SJCRH30 (cell line): Measurements from ENCODE around the gene NELL2. TPM values are rescaled to one million over a fixed set of nuclear protein-coding genes. Genes with fewer than 3 reads are reported as not detected.
"Not testable (repeated sequence)": the region's sequence is repeated elsewhere in the genome, so short reads cannot be mapped to it uniquely, and the experiment has no call there.

ENCODE experiments used
- DNase-seq, 2 experiments: peaks; one replicate each; pipeline ENCODE4 v3.0.0-alpha.2; 2015 to 2020
- H3K27ac ChIP-seq: fragments of 250-450 bp; sonication (Bioruptor Pico); 2 replicates; pipeline ENCODE4 v1.5.1; 2020; ENCODE audit warnings: mild to moderate bottlenecking, moderate library complexity
- H3K27me3 ChIP-seq: fragments of 250-450 bp; sonication (Bioruptor Pico); 2 replicates; pipeline ENCODE4 v1.5.1; 2020; ENCODE audit warnings: mild to moderate bottlenecking, moderate library complexity
- H3K36me3 ChIP-seq: fragments of 250-450 bp; sonication (Bioruptor Pico); 2 replicates; pipeline ENCODE4 v1.5.1; 2020; ENCODE audit warnings: mild to moderate bottlenecking, moderate library complexity
- H3K4me1 ChIP-seq: fragments of 250-450 bp; sonication (Bioruptor Pico); 2 replicates; pipeline ENCODE4 v1.5.1; 2020; ENCODE audit warnings: mild to moderate bottlenecking, moderate library complexity
- H3K4me3 ChIP-seq: fragments of 250-450 bp; sonication (Bioruptor Pico); 2 replicates; pipeline ENCODE4 v1.5.1; 2020; ENCODE audit warnings: mild to moderate bottlenecking, moderate library complexity
- H3K9me3 ChIP-seq: fragments of 250-450 bp; sonication (Bioruptor Pico); replicated peaks from 2 replicates; pipeline ENCODE4 v1.5.1; 2020; ENCODE audit warnings: mild to moderate bottlenecking, moderate library complexity
- total RNA-seq: library from RNA; depleted of rRNA; stranded (reverse); fragments of >200 nt; shearing (Covaris generic); gene quantifications from 2 replicates; pipeline ENCODE4 v1.2.3, GENCODE V29; 2014; rRNA removed

Gene NELL2
- total RNA-seq: 2.7 and 4.8 TPM in 2 replicates

GRCh38 chr12:44875954-44876543, at the start of gene NELL2:
Gene NELL2 (minus strand): TSS chr12:44876315. CDS start chr12:44875869, 446 bp downstream.
- Histone ChIP-seq H3K27me3 (peaks cover 7% of the 10 kb centered on the region; the same call in 1 of the 2 replicates), H3K4me3 (peak within 1 kb of the TSS; percentile 54), H3K27ac (no peak within 1 kb of the TSS), H3K4me1 (no peaks in the 10 kb centered on the region), H3K36me3 (no peaks in the 10 kb centered on the region), H3K9me3 (no peaks in the 10 kb centered on the region)
- DNase-seq: peak; percentile 45 to 60

GRCh38 chr12:44921736-44922135, 45.6 kb upstream of the NELL2 start:
- Histone ChIP-seq H3K27ac (no peak overlapping the region), H3K36me3 (no peaks in the 10 kb centered on the region), H3K4me1 (no peaks in the 10 kb centered on the region), H3K9me3 (no peaks in the 10 kb centered on the region), H3K4me3 (no peak overlapping the region), H3K27me3 (no peaks in the 10 kb centered on the region; the same call in none of the 2 replicates)
- DNase-seq: no peak

- no peaks in the 10 kb centered on the region for H3K4me1 ChIP-seq
- no peak overlapping the region for H3K4me3 ChIP-seq
- DNase-seq: no peak
- H3K36me3 ChIP-seq: no peaks in the 10 kb centered on the region
- no peak overlapping the region for H3K27ac ChIP-seq
- H3K9me3 ChIP-seq: no peaks in the 10 kb centered on the region
- no peaks in the 10 kb centered on the region; the same call in 1 of the 2 replicates for H3K27me3 ChIP-seq
Measured at GRCh38 chr12:44917141-44917540, 41.0 kb upstream of the NELL2 start.

DNA sequence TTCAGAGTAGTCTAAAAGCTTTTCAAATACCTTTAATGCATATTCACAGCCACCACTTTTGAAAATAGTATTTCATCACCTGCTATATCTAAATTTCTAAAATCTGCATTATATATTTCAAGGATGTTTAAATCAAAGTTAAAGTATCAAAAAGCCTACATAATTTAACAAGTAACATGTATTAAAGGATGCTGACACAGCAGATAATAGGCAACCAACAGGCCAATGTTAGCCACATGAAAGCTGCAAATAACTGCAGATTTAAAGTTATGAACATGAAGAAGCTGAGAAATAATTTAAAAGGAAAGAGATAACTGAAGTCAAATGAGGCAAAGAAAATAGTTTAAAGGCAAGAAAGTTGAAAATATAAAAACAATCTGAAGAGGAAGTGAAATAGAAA, 39.8 kb upstream of the NELL2 start:
- no peak overlapping the region for H3K4me3 ChIP-seq
- H3K4me1 ChIP-seq: no peaks in the 10 kb centered on the region
- no peaks in the 10 kb centered on the region; the same call in 1 of the 2 replicates for H3K27me3 ChIP-seq
- no peaks in the 10 kb centered on the region for H3K36me3 ChIP-seq
- no peak for DNase-seq
- H3K9me3 ChIP-seq: no peaks in the 10 kb centered on the region
- no peak overlapping the region for H3K27ac ChIP-seq

GRCh38 chr12:44904321-44904720, 28.2 kb upstream of the NELL2 start:
- Histone ChIP-seq H3K9me3 (no peaks in the 10 kb centered on the region), H3K4me3 (no peak overlapping the region), H3K36me3 (no peaks in the 10 kb centered on the region), H3K27ac (no peak overlapping the region), H3K27me3 (no peaks in the 10 kb centered on the region), H3K4me1 (no peaks in the 10 kb centered on the region)
- no peak for DNase-seq

- not testable (repeated sequence) for H3K27ac ChIP-seq, H3K4me3 ChIP-seq, H3K36me3 ChIP-seq, H3K27me3 ChIP-seq, H3K9me3 ChIP-seq, H3K4me1 ChIP-seq, DNase-seq
Measured at GRCh38 chr12:44898108-44898507, 22.0 kb upstream of the NELL2 start.

DNA sequence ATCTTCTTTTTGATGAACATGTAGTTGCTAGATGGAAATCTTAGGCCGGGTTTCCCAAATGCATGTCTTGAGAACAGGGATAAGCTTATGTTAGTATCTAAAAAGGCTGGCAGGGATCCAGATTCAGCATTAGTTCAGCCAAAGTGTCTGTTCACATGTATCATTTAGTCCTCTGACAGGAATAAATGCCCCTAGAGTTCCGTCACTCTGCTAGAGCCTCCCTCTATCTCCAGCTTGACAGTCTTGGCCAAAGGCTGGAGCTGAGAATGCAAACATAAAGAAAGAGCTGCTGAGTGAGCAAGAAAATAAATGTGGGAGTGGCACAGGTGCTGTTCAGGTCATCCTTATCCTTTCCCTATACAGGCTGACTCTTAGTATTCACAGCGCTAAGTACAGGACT, 13.8 kb upstream of the NELL2 start:
- H3K4me3 ChIP-seq: no peak overlapping the region
- H3K9me3 ChIP-seq: no peaks in the 10 kb centered on the region
- no peak overlapping the region for H3K27ac ChIP-seq
- no peaks in the 10 kb centered on the region for H3K4me1 ChIP-seq
- H3K27me3 ChIP-seq: peaks cover 4% of the 10 kb centered on the region
- peak in 1 of 2 experiments; percentile 6 for DNase-seq
- no peaks in the 10 kb centered on the region for H3K36me3 ChIP-seq

GRCh38 chr12:44889162-44889561, 13.0 kb upstream of the NELL2 start:
- Histone ChIP-seq H3K9me3 (no peaks in the 10 kb centered on the region), H3K36me3 (no peaks in the 10 kb centered on the region), H3K4me1 (no peaks in the 10 kb centered on the region), H3K27me3 (peaks cover 4% of the 10 kb centered on the region), H3K4me3 (no peak overlapping the region), H3K27ac (no peak overlapping the region)
- DNase-seq: no peak

DNA sequence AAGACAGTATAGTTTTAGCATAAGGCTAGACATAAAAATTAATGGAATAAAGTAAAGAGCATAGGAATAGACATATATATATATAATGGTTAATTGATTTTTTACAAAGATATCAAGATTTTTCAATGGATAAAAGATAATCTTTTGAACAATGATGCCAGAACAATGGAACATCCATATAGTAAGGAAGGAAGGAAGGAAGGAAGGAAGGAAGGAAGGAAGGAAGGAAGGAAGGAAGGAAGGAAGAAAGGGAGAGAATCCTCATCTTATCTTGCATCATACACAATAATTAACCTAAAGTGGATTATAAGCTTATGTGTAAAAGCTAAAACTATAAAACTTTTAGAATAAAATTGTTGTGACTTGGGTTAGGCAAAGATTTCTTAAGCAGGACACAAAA, 9.8 kb upstream of the NELL2 start:
- no peaks in the 10 kb centered on the region for H3K4me1 ChIP-seq
- H3K4me3 ChIP-seq: no peak overlapping the region
- no peak overlapping the region for H3K27ac ChIP-seq
- H3K27me3 ChIP-seq: peaks cover 4% of the 10 kb centered on the region; the same call in 1 of the 2 replicates
- no peaks in the 10 kb centered on the region for H3K36me3 ChIP-seq
- DNase-seq: no peak
- no peaks in the 10 kb centered on the region for H3K9me3 ChIP-seq

DNA sequence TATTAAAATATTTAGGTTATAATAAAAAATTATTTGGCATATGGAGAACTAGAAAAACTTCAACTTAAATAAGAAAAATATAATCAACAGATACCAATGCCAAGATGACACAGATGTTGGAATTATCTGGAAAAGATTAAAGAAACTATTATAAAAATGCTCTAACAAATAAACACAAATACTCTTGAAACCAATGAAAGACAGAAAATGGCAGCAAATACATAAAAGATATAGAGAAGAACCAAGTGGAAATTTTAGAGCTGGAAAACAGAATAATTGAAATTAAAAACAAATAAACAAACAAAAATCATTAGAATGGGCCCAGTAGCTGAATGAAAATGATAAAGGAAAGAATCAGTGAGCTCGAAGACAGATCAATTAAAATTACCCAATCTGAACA, 5.1 kb upstream of the NELL2 start:
- H3K4me3 ChIP-seq: no peak overlapping the region
- DNase-seq: no peak
- no peaks in the 10 kb centered on the region for H3K9me3 ChIP-seq
- H3K36me3 ChIP-seq: no peaks in the 10 kb centered on the region
- H3K4me1 ChIP-seq: no peaks in the 10 kb centered on the region
- peaks cover 7% of the 10 kb centered on the region; the same call in 1 of the 2 replicates for H3K27me3 ChIP-seq
- no peak overlapping the region for H3K27ac ChIP-seq

- H3K36me3 ChIP-seq: no peaks in the 10 kb centered on the region
- DNase-seq: no peak
- no peaks in the 10 kb centered on the region for H3K9me3 ChIP-seq
- H3K27me3 ChIP-seq: peaks cover 7% of the 10 kb centered on the region; the same call in 1 of the 2 replicates
- H3K4me3 ChIP-seq: peak overlapping the region; percentile 54
- H3K27ac ChIP-seq: no peak overlapping the region
- no peaks in the 10 kb centered on the region for H3K4me1 ChIP-seq
Measured at GRCh38 chr12:44876544-44877410, 662 bp upstream of the NELL2 start.

DNA sequence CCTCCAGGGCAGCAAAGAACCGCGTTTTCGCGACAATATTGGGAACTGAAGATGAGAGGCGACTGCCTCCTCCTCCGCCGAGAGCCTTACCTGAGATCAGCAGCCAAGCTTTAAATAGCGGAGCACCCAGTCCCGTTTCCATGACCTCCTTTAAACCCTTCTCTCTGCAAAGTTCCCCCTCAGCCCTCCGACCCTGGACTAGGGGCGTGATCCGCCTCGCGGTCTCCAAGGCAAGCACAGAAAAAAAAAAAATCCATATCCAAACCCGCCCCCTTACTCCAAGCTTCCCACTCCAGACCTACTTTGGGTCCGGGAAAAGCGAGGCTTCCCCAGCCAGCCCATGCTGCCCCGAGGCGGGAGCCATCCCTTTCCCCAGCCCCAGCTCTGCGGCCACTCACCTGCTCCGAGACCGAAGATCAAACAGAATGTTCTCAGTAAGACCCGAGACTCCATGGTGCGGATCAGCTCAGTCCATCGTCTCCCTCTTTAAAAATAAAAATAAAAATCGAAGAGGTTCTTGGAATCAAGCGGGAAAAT, 630 bp downstream of the NELL2 start:
- peak in 1 of 2 experiments; percentile 15 for DNase-seq
- Histone ChIP-seq H3K9me3 (no peaks in the 10 kb centered on the region), H3K27ac (no peak overlapping the region), H3K36me3 (no peaks in the 10 kb centered on the region), H3K4me3 (peak overlapping the region; percentile 54), H3K27me3 (peaks cover 7% of the 10 kb centered on the region; the same call in 1 of the 2 replicates), H3K4me1 (no peaks in the 10 kb centered on the region)

GRCh38 chr12:44874981-44875416, 1.1 kb downstream of the NELL2 start:
- no peak for DNase-seq
- Histone ChIP-seq H3K36me3 (no peaks in the 10 kb centered on the region), H3K9me3 (no peaks in the 10 kb centered on the region), H3K27me3 (peaks cover 7% of the 10 kb centered on the region; the same call in 1 of the 2 replicates), H3K4me1 (no peaks in the 10 kb centered on the region), H3K27ac (no peak overlapping the region), H3K4me3 (no peak overlapping the region)

GRCh38 chr12:44873898-44874297, 2.2 kb downstream of the NELL2 start:
- DNase-seq: no peak
- Histone ChIP-seq H3K36me3 (no peaks in the 10 kb centered on the region), H3K27ac (no peak overlapping the region), H3K4me1 (no peaks in the 10 kb centered on the region), H3K4me3 (no peak overlapping the region), H3K9me3 (no peaks in the 10 kb centered on the region), H3K27me3 (peaks cover 7% of the 10 kb centered on the region; the same call in 1 of the 2 replicates)

DNA sequence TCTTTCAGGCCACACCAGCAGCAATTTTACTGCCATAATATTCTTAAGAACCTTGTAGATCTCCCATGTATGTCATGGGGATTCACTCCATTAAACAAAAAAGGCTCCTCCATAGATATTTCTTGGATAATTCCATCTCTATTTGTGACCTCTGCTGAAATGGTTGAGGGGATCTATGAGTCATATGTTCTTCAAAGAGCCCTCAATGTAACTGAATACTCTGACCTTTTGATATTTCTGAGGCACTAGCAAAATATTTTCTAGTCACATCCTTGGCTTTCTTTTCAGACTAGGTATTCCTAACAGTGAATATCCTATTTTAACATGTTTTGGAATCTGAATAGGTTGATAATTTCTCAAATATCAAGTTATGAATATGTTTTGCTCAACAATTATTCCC, 6.6 kb downstream of the NELL2 start:
- Histone ChIP-seq H3K4me1 (no peaks in the 10 kb centered on the region), H3K36me3 (no peaks in the 10 kb centered on the region), H3K27ac (no peak overlapping the region), H3K27me3 (no peaks in the 10 kb centered on the region), H3K9me3 (no peaks in the 10 kb centered on the region), H3K4me3 (no peak overlapping the region)
- DNase-seq: no peak
